GM12878 (cell line): ENCODE data around the gene UQCR11. TPM values are rescaled to one million over a fixed set of nuclear protein-coding genes. Genes with fewer than 3 reads are reported as not detected.
A peak's percentile ranks its signal among the peaks of the same experiment; 100 is the strongest.

Experiments
- ATAC-seq: fragments of 200-7000 bp; cut with Tn5 transposase; 3 replicates; pipeline ENCODE4 v1.9.1; 2020; ENCODE audit warnings: mild to moderate bottlenecking, moderate library complexity
- BruUV-seq: library from RNA; stranded (reverse); fragments of 400-500 nt; replicated peaks from 2 replicates; lab custom pipeline; 2021; lab: Mats Ljungman, UMichigan
- CTCF ChIA-PET: fragments of 300-600 bp; sonication (Branson Sonifier 250); formaldehyde crosslinking; extraction: SDS; loops from one replicate; lab custom pipeline; 2021; ENCODE audit warnings: inconsistent platforms; lab: Yijun Ruan, JAX
- POLR2A ChIA-PET: fragments of 350-600 bp; formaldehyde crosslinking; extraction: SDS; loops from one replicate; lab custom pipeline; 2021; ENCODE audit warnings: inconsistent platforms; lab: Charles Lee
- RAD21 ChIA-PET: fragments of 300-600 bp; sonication (Branson Sonifier 250); formaldehyde crosslinking; loops from one replicate; lab custom pipeline; 2023; ENCODE audit warnings: antibody characterized with exemption; ENCODE audit not compliant: unreplicated experiment; lab: Charles Lee
- SMC1A ChIA-PET: fragments of 300-600 bp; sonication (Branson Sonifier 250); formaldehyde crosslinking; loops from one replicate; lab custom pipeline; 2023; ENCODE audit not compliant: unreplicated experiment, uncharacterized antibody; lab: Charles Lee
- DNase-seq: peaks from one replicate; pipeline ENCODE4 v3.0.0-alpha.2; 2011; ENCODE audit warnings: low read depth, low spot score
- FAIRE-seq: peaks from 3 replicates; lab custom pipeline; 2011; peaks lifted over from hg19 to GRCh38; lab: Jason Lieb, UNC
- H2AFZ ChIP-seq: 2 replicates; pipeline ENCODE4 v1.6.0; 2011; ENCODE audit warnings: low read depth, low read length, control low read depth; ENCODE audit not compliant: control insufficient read depth
- H3K27ac ChIP-seq: 2 replicates; pipeline ENCODE4 v1.5.1; 2011; ENCODE audit warnings: control low read depth; ENCODE audit not compliant: control insufficient read depth, insufficient read depth
- H3K27me3 ChIP-seq, 2 experiments: replicated peaks in 1 of 2; 2 replicates each; pipeline versions ENCODE4 v1.6.0 to v1.6.1; 2011; ENCODE audit warnings: low read length in 1 of 2; ENCODE audit not compliant: control insufficient read depth in 2 of 2, insufficient read depth in 2 of 2
- H3K36me3 ChIP-seq, 2 experiments: 2 replicates each; pipeline ENCODE4 v1.5.1; 2011; ENCODE audit warnings: low read length in 1 of 2; ENCODE audit not compliant: control insufficient read depth in 2 of 2, insufficient read depth in 2 of 2
- H3K4me1 ChIP-seq: 2 replicates; pipeline ENCODE4 v1.6.1; 2011; ENCODE audit warnings: mild to moderate bottlenecking, low read length, moderate library complexity, mixed read lengths; ENCODE audit not compliant: control insufficient read depth, insufficient read depth
- H3K4me2 ChIP-seq: 2 replicates; pipeline ENCODE4 v1.6.0; 2011; ENCODE audit warnings: control low read depth; ENCODE audit not compliant: control insufficient read depth, insufficient read depth
- H3K4me3 ChIP-seq: fragments of 200-600 bp; sonication (generic); 2 replicates; pipeline ENCODE4 v1.5.1; 2016
- H3K79me2 ChIP-seq: 2 replicates; pipeline ENCODE4 v1.6.0; 2011; ENCODE audit warnings: low read length; ENCODE audit not compliant: control insufficient read depth, insufficient read depth
- H3K9ac ChIP-seq: 2 replicates; pipeline ENCODE4 v1.8.0; 2011; ENCODE audit warnings: low read length, control low read depth, mixed read lengths; ENCODE audit not compliant: control insufficient read depth, insufficient read depth
- H3K9me3 ChIP-seq: replicated peaks from 3 replicates; pipeline ENCODE4 v1.5.1; 2011; ENCODE audit warnings: mild to moderate bottlenecking, low read length; ENCODE audit not compliant: control insufficient read depth, insufficient read depth
- H4K20me1 ChIP-seq: 2 replicates; pipeline ENCODE4 v1.6.0; 2011; ENCODE audit not compliant: control insufficient read depth, insufficient read depth
- ATF2 ChIP-seq: IDR thresholded peaks from 2 replicates; pipeline ENCODE4 v1.6.1; 2012; ENCODE audit warnings: low read length, inconsistent platforms
- BCL11A ChIP-seq: IDR thresholded peaks from 2 replicates; pipeline ENCODE4 v1.6.1; 2011; ENCODE audit warnings: low read depth, low read length
- CTCF ChIP-seq, 3 experiments: IDR thresholded peaks in 2 of 3; conservative IDR thresholded peaks in 1 of 3; 2 replicates each; pipeline ENCODE4 v1.5.1; 2011; ENCODE audit warnings: low read depth in 3 of 3, low read length in 3 of 3, mild to moderate bottlenecking in 3 of 3, control low read depth in 2 of 3, moderate library complexity in 2 of 3, inconsistent platforms in 1 of 3, mixed read lengths in 1 of 3; ENCODE audit not compliant: control insufficient read depth in 2 of 3, insufficient read depth in 1 of 3; ENCODE audit errors: extremely low read depth in 1 of 3
- EGR1 ChIP-seq, 2 experiments: IDR thresholded peaks; 1 replicate in 1 of 2; 2 replicates in 1 of 2; pipeline ENCODE4 v1.6.1; 2011 to 2012; ENCODE audit warnings: low read depth in 2 of 2, low read length in 2 of 2, borderline replicate concordance in 1 of 2, mild to moderate bottlenecking in 1 of 2, moderate library complexity in 1 of 2
- NBN ChIP-seq: fragments of 450-650 bp; IDR thresholded peaks from 2 replicates; pipeline ENCODE4 v1.6.1; 2016
- POLR2A ChIP-seq: IDR thresholded peaks from 2 replicates; pipeline ENCODE4 v1.6.1; 2011; ENCODE audit warnings: low read depth, mild to moderate bottlenecking, low read length
- RAD21 ChIP-seq: IDR thresholded peaks from 2 replicates; pipeline ENCODE4 v1.6.1; 2011; ENCODE audit warnings: mild to moderate bottlenecking, low read depth, low read length, moderate library complexity; ENCODE audit not compliant: insufficient read depth
- REST ChIP-seq: IDR thresholded peaks from 2 replicates; pipeline ENCODE4 v1.6.1; 2012; ENCODE audit warnings: mild to moderate bottlenecking, low read depth, low read length
- SMC3 ChIP-seq: IDR thresholded peaks from 2 replicates; pipeline ENCODE4 v1.6.1; 2011; ENCODE audit warnings: low read length, improper control_type of control experiment, borderline replicate concordance
- YY1 ChIP-seq: IDR thresholded peaks from 2 replicates; pipeline ENCODE4 v1.6.1; 2011; ENCODE audit warnings: low read depth, mild to moderate bottlenecking, low read length
- ZNF274 ChIP-seq: IDR thresholded peaks from one replicate; pipeline ENCODE4 v1.8.0; 2011; ENCODE audit not compliant: insufficient read length, insufficient read depth
- ZNF592 ChIP-seq: fragments of 450-650 bp; IDR thresholded peaks from 2 replicates; pipeline ENCODE4 v1.6.1; 2017; ENCODE audit warnings: mild to moderate bottlenecking, moderate library complexity
- WGBS: methylation state at CpG from one replicate; pipeline ENCODE4 v1.1.6; 2016; ENCODE audit warnings: low lambda C conversion rate; ENCODE audit not compliant: insufficient replicate concordance, insufficient coverage; ENCODE audit errors: missing lambda C conversion rate; 5-methylcytosine and 5-hydroxymethylcytosine counted together
- in situ Hi-C: fragments of 300-500 bp; cut with MboI; formaldehyde crosslinking; loops from 9 replicates; pipeline ENCODE4 v1.14.3; 2018; ENCODE audit warnings: mixed read lengths
- intact Hi-C: fragments of 100-400 bp; cut with micrococcal nuclease; formaldehyde crosslinking; loops from one replicate; pipeline ENCODE4 v1.14.2; 2022; ENCODE audit not compliant: unreplicated experiment
- polyA plus RNA-seq, 11 experiments: library from polyadenylated mRNA; depleted of rRNA in 4 of 11; unstranded in 6 of 11; stranded (reverse) in 5 of 11; fragments of >200 nt; fragmentation: Nextera tagmentation in 4 of 11; fragmentation: Illumina TruSeq in 1 of 11; extraction: Ambion mirVana in 4 of 11; extraction: Trizol in 1 of 11; gene quantifications; 1 replicate in 1 of 11; 2 replicates in 10 of 11; pipeline versions ENCODE4 v1.2.1 to v1.2.3, GENCODE V29; 2011 to 2016; ENCODE audit warnings: inconsistent platforms in 2 of 11, missing spikeins in 2 of 11, low read depth in 1 of 11
- total RNA-seq, 4 experiments: library from RNA; depleted of rRNA in 3 of 4; stranded (reverse); fragments of >200 nt in 3 of 4; fragmentation: Illumina TruSeq in 1 of 4; extraction: Trizol in 1 of 4; gene quantifications; 2 replicates each; pipeline versions ENCODE4 v1.2.1 to v1.2.3, GENCODE V29; 2013 to 2021

UQCR11 gene
- total and polyA plus RNA-seq, 10 of the 15 experiments (the other 5 are each of a cell fraction or from before 2014, with no cell fraction given), result 28.6 to 586 (median 193) TPM

- TF ChIP-seq SMC3, result peak; percentile 38; the same call in 1 of the 2 replicates
- peak; percentile 75 for TF ChIP-seq RAD21
- TF ChIP-seq ATF2, result no peak
- TF ChIP-seq ZNF274, result no peak
- TF ChIP-seq EGR1 (IDR thresholded peaks at IDR 0.05; ENCODE audit: borderline replicate concordance in 1 of 2, low read depth in 2 of 2, low read length in 2 of 2), result peak in 1 of 2 experiments; percentile 70; a peak in 1 of 3 replicates
- peak; percentile 44 to 84 (median 69) for TF ChIP-seq CTCF (IDR thresholded peaks at IDR 0.05 in 2 of 3, conservative IDR thresholded peaks at IDR 0.05 in 1 of 3; ENCODE audit: control insufficient read depth in 2 of 3, extremely low read depth in 1 of 3, insufficient read depth in 1 of 3, low read depth in 3 of 3, low read length in 3 of 3)
- TF ChIP-seq YY1, result peak; percentile 96
These were observed 19.2 kb upstream of the UQCR11 start (continued) for GRCh38 chr19:1624458-1624857.

GRCh38 chr19:1622541-1622940, 17.3 kb upstream of the UQCR11 start:
- H3K36me3 ChIP-seq, result peaks cover 23 to 49% of the 10 kb centered on the region in 2 experiments

More at GRCh38 chr19:1622541-1622940, 17.3 kb upstream of the UQCR11 start:
- DNase-seq (no peak), FAIRE-seq (no peak), ATAC-seq (no peak)
- H3K4me3 ChIP-seq, result no peak overlapping the region
- POLR2A ChIA-PET, result interaction anchor here (0.6 kb wide), 1 partner anchor 34 kb away, joined by 4 read pairs; no protein-coding TSS in a partner anchor
- H3K9ac ChIP-seq, result no peak overlapping the region
- 99% methylated on average over 5 of the region's 5 CpGs for WGBS
- in situ Hi-C loops, result no loop called here
- RAD21 ChIA-PET, result no interaction called here
- BruUV-seq, result no TSS peak
- no peak overlapping the region for H3K4me2 ChIP-seq
- no peaks in the 10 kb centered on the region for H3K9me3 ChIP-seq
- H4K20me1 ChIP-seq, result no peaks in the 10 kb centered on the region
- H3K79me2 ChIP-seq, result no peaks in the 10 kb centered on the region
- H3K4me1 ChIP-seq, result no peaks in the 10 kb centered on the region
- CTCF ChIA-PET, result no interaction called here
- TF ChIP-seq POLR2A (peak; percentile 43; the same call in 1 of the 2 replicates), BCL11A (no peak), ZNF592 (no peak), NBN (no peak), REST (no peak)
- SMC1A ChIA-PET, result no interaction called here
- H3K27ac ChIP-seq, result no peak overlapping the region
- no peaks in the 10 kb centered on the region for H3K27me3 ChIP-seq
- H2AFZ ChIP-seq, result no peak overlapping the region
- intact Hi-C loops, result no loop called here
